GM18526 (cell line): ENCODE results near the gene RFLNA.

Source experiments
- POLR2A ChIP-seq: IDR thresholded peaks from 3 replicates; pipeline ENCODE4 v1.6.1; 2011; ENCODE audit not compliant: insufficient read length; ENCODE audit errors: extremely low read depth

RFLNA gene

DNA sequence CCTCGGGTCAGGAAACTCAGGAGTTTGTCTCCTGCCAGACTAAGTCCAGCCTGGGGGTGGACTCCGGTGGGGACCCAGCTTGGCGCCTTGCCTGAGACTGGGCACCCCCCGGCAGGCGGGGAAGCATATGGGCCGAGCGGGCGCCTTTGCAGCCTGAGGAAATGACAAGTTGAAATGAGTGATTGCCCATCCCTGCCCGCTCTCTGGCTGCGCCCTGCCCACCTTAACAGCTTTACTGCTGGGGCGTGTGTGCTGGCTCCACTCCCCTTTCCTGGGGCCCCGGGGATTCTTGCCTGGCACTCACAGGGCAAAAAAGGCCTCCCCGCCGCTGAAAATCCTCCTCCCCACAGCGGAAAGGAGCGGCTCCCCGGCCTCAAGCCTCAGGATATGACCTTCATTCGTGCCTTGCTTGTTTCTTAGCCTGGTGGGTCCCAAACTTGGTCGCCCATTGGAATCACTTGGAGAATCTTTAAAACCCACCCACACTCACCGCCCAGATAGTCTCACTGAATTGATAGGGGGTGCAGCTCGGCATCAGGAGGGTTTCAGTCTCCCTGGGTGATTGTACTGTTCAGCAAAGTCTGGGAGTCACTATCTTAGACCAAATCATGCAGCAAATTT, 1.5 kb downstream of the RFLNA start:
- TF ChIP-seq POLR2A: no peak

DNA sequence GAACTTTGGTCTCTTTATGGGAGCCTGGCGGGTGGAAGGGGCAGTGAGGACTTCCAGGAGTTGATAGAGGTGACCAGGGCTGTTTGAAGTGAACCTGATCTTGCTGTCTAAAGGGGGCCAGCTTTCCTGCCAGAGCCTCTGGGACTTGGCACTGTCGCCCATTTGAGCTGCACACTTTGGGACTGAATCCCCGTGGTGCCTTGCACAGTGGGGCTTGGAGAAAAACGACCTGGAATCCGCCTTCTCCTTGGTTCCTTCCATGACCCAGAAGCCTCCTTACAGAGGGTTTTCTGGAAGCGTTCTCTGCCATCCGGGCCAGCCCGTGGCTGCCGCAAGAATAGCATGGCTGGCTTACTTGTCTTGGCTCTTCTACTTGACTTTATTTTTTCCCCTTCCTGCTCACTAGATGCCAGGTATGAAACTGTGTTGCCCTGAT, 2.0 kb downstream of the RFLNA start:
- no peak for TF ChIP-seq POLR2A

DNA sequence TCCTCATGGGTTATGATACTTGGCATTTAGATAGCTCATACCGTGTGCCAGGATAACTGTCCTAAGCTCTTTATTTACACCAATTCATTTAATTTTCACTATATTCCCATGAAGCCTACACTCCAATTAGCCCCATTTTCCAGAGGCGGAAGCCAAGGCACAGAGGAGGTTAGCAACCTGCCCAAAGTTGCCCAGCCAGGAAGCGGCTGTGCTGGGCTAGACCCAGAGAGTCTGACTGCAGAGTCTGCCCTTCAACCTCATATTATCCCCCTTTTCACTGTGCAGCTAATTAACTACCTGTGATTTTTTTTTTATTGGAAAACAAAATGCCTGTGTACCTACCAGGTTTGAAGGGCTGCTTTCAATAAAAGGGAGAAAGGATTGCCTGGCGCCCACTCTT, 2.5 kb downstream of the RFLNA start:
- TF ChIP-seq POLR2A: no peak

DNA sequence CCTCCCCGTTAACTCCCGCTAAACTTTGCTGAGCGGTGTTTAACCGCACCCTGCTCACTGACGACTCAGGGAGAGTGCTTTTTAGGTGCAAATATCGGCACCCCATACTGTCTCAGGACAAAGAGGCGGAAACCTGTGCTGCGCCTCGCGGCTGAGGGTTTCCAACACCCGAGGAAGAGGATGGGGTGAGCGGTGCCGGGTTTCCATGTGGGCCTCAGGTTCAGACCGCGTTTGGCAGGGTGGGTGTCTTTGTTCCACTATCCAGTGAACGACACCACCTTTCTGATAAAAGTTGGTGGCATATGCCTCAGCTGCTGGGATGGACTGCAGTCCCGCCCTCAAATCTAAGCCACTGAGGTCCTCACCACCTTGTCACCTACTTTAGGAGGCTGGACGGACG, 3.0 kb downstream of the RFLNA start:
- TF ChIP-seq POLR2A: no peak

DNA sequence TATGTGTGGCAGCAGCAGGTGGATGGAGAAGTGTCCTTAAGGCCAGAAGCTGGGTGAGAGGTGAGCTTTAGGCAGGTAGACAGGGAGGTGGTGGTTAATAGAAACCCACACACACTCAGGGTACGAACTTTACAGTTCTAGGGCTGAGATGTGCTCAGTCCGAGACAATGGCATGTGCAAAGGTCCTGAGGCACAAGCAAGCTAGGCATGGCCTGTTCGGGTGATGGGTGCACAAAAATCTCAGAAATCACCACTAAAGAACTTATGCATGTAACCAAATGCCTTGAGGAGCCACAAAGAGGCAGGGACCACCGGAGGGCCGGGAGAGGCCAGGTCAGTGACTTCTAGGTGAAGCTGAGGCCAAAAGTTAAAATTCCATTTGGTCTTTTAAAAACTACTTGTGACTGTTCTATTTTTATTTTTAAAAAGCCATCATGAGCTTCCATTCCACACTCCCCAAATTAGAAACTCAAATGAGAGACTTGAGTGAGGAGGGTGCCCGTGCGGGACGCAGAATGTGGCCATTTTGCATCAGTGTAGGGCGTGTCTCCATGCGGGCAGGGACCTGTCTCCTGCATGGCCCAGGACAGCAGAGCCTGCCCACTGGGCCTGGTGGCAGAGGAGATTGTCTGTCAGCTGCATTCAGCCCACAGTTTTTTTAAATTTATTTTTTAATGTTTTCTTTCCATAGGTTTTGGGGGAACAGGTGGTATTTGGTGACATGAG, 4.0 kb downstream of the RFLNA start:
- TF ChIP-seq POLR2A: no peak

DNA sequence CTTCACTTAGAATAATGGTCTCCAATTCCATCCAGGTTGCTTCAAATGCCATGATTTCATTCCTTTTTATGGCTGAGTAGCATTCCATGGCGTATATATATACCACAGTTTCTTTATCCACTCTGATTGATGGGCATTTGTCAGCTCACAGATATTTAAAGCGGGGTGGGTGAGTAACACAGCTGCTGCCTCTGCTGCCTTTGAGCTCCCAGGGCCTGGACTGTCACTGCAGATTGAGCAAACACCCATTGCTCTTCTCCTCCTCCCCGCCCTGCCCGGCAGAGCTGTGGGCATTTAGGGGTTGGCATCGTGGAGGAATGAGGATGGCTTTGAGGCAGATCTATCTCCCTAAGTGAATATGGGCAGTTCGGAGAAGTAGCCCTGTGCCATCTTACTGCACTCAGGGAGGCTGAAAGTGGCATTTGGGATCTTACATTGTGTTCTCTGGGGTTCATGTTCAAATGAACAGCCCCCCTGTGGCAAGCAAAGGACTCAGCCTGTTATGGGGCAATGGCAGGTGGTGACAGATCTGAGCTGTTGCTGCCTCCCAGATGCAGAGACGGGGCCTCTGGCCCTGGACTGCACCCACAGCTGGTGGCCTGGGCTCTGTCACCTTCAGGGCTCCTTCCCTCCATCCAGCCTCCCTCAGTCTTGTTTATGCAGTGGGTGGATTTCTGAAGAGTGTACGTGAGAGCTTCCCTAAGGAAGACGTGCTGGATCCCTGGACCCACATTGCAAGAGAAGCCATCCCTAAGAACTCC, 4.9 kb downstream of the RFLNA start:
- TF ChIP-seq POLR2A: no peak

DNA sequence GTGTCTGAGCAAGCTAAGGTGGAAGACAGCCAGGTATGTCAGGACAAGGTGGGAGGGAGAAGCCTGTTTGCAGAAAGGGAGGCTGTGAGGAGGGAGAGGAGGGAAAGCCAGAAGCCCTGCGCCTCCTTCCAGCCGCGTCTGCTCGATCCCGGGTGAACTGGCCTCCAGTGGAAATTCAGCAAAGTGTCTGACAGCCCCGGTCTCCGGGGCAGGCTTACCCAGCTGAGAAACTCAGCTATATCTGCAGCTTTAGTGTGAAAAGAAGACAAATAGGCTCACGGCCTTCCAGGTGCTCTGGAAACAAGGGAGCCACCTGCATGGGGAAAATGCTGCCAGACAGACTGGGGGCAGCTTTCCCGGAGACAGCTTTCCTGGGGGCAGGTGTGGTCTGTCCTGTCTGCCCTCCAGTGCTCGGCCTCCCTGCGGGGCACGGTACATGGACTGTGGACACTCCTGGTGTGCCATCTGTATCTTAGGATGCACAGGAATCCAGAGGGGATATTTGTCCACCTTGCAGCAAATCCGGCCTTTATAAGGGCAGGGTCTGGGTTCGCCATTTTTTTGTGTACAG, 6.3 kb downstream of the RFLNA start:
- TF ChIP-seq POLR2A: no peak

DNA sequence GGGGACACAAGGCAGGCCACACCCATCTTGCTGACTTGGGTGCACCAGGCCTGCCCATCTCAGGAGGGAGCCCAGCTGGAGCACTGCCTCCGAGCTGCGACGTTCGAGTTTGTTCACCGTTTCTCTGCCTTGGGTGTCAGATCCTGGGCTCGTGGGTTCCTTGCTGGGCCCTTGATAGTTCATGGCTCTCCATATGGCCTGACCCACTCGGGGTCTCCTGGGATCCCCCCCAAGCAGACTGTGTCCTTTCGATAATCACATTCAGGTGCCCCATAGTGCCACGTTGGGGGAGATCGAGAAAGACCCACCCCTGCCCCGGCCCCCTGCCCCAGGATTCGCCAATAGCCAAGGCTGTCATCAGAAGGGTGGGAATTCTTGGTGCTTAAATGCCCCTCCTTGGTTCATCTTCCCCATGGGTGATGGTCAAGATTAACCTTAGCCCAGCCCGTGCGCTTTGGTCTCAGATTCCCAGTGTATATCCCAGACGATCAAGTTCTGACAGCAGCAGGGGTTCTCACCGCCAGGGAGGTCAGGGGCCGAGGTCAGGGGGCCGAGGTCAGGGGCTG, 7.4 kb downstream of the RFLNA start:
- no peak for TF ChIP-seq POLR2A

DNA sequence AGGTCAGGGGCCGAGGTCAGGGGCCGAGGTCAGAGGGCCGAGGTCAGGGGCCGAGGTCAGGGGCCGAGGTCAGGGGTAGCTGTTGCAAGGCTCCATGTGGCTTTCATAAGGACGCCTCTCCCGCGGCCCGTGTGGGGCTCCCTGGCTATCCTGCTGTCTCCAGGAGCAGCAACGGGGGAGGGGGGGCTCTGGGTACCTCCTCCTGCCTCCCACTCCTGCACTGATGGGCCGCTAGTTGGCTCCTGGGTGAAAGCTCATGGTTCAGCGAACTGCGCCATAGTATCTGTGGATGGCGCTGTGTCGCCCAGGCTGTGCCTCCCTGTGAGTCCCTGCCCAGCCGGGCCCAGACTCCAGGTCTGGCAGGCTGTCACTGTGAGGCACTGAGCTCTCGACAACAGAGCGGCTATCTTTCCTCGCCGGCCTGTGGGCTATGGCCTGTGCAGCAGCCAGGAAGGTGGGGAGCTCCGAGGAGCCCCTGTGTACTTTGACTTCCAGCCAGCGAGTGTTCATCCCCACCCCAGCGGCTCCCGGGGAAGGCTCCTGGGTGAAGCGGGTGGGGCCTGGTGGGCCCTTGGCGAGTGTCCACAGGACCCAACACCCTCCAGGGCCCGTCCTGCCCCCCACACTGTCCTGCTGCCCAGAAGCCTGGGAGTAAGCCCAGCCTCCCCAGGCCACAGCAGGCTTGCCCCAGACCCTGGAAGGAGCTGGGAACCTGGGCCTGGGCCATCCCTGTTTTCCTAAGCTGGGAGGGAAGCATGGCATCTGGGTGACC, 8.1 kb downstream of the RFLNA start:
- TF ChIP-seq POLR2A: no peak

DNA sequence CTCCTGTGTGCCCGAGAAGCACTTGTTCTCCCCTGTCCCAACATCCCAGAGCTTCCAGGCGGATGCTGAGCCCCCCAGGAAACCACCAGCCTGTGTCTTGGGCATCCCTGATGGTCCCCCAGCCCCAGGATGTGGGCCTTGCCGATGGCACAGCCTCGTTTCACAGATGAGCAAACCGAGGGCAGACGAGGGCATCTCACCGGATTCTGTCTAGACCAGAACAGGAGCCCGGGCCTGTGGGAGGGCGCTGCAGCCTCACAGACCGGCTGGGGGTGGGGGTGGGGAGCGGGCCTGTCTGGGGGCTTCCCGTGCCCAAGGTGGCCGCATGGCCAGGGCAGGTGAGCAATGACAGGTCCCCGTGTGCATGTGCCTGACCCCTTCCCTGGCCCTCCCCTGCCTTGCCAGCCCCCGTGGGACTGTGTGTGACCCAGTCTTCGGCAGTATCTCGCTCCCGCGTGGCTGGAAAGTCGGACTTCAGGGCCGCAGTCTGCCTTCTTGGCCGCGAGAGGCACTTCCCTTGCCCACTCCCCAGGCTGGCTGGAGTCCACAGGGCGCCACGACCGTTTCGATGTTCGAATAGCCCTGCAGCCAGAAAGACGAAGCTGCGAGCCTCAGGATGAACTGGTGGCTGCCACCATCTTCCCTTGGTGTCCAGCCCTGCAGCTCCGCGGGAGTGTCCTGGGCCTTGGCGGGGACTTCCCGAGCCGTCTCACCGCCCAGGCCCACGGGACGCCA, 8.9 kb downstream of the RFLNA start:
- TF ChIP-seq POLR2A: no peak

DNA sequence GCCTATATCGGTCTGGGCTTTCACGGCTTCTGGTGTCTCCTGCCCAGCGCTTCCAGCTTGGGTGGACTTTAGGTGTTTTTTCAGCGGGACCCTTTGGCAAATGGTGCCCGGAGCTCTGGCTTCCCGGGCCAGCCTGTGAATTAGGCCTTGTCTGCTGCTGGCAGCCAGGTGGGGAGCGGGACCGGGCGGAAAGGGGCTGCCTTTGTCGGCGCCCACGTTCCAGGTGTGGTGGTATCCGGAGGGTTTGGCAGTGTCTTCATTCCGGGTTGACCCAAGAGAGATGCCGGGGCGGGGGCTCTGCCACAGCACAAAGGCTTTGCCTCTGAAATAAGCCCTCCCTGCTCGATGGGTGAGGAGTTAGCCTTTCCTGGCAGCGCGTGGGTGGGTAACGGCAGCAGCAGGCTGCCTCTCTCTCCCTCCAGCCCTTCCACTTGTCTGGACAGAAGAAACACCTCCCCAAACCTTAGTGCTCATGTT, 9.5 kb downstream of the RFLNA start:
- no peak for TF ChIP-seq POLR2A

DNA sequence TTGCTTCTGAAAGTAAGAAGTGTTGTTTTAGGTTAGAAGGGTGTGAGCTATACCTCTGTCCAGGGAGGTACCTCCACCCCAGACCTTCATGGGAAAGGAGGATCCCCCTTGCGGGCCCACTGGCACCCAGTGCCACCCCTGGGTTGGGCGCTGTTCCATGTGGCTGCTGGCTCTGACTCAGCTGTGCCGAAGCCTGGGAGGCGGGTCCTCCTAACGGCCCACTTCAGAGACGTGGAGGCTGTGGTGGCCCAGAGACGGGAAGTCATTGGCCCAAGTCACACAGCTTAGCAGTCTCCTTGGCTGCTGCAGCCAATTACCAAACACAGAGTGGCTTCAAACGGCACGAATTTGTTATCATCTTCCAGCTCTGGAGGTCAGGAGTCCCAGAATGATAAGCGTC, 10.2 kb downstream of the RFLNA start:
- no peak for TF ChIP-seq POLR2A

DNA sequence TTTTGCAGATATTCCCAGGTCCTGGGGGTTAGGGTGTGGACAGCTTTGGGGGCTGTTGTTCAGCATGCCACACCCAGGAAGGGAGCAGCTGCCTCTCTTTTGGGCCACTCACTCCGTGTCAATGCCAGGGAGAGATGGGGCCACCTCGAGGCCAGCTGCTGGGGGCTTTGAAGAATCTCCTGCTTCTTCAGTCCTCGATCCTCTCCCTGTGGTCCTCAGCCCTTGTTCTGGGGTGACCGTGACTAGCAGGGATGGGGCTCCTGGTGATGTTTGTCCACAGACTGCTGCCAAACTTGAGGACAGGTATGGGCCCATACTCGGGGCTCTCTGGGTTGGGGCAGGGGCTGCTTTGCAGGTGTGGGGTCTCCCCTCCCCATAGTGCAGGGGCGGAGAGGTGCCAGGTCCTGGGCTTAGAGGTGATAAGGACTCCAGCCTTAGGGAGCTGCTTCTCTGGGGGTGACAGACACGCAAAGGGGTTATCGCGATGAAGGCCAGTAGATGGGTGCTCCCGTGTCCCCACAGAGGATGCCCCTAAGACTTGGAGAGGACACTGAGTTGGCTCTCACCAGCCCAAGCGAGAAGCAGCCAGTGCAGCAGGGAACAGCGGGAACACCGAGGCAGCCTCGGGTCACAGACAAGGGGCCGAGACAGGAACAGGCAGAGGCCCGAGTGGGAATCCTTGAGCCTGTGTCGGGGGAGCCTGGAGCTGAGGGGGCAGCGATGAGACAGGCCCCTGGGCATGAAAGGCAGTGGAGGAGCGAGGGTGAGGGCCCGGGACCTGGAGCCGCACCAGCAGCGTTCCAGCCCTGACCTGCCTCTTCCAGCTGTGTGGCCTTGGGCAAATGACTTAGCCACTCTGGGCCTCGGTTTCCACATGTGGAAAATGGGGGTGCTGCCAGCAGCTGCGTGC, 11.1 kb downstream of the RFLNA start:
- no peak for TF ChIP-seq POLR2A
